ENCODE results near the gene HSFX4. TPM values are rescaled to one million over a fixed set of nuclear protein-coding genes. Genes with fewer than 3 reads are reported as not detected.
"Not testable (repeated sequence)": the region's sequence is repeated elsewhere in the genome, so short reads cannot be mapped to it uniquely, and the experiment has no call there.

Gene HSFX4
- total RNA-seq, 2 experiments from 2014 or later = not detected

- ATAC-seq (peak; percentile 12), DNase-seq (peak; percentile 94)
- Mint-ChIP-seq H3K4me3 (peak overlapping the region; percentile 31), H3K36me3 (ENCODE audit: low read depth) (peaks cover 4% of the 10 kb centered on the region), H3K27me3 (ENCODE audit: low read depth) (no peaks in the 10 kb centered on the region), H3K4me1 (ENCODE audit: low read depth) (peaks cover 11% of the 10 kb centered on the region), H3K9me3 (ENCODE audit: insufficient read depth) (no peaks in the 10 kb centered on the region), H3K27ac (peak overlapping the region; percentile 97)
- POLR2A ChIA-PET = interaction anchor here (1.0 to 2.5 kb wide), 3 partner anchors 23 to 423 kb away, joined by 3 to 14 read pairs (median 11); partner anchors contain the start of gene EOLA1
- CTCF ChIA-PET = interaction anchor here (1.2 to 1.5 kb wide), 4 partner anchors 23 to 633 kb away, joined by 3 to 7 read pairs (median 4); no protein-coding TSS in a partner anchor
Measured at GRCh38 chrX:149938881-149939654, 9.7 kb downstream of the HSFX4 start.

DNA sequence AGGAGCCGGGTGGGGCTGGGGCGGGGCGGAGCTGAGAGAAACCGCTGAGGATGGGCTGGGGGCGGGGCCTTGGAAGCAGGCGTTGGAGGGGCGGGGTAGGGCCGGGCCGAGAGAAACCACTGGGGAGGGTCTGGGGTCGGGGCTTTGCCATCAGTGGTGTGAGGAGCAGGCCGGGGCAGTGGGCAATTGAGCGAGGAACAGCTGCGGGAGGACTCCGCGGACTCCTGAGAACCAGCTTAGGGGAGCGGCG, 10.2 kb downstream of the HSFX4 start:
- no peaks in the 10 kb centered on the region for H3K27me3 Mint-ChIP-seq (ENCODE audit: low read depth)
- no peak for DNase-seq
- peak overlapping the region; percentile 97 for H3K27ac Mint-ChIP-seq
- CTCF ChIA-PET = interaction anchor here (1.0 to 1.5 kb wide), 5 partner anchors 27 to 631 kb away, joined by 3 to 5 read pairs (median 4); no protein-coding TSS in a partner anchor
- H3K9me3 Mint-ChIP-seq (ENCODE audit: insufficient read depth) = no peaks in the 10 kb centered on the region
- peaks cover 1% of the 10 kb centered on the region for H3K36me3 Mint-ChIP-seq (ENCODE audit: low read depth)
- POLR2A ChIA-PET = interaction anchor here (0.8 to 2.5 kb wide), 3 partner anchors 23 to 399 kb away, joined by 3 to 14 read pairs (median 11); partner anchors contain the start of gene EOLA1
- H3K4me1 Mint-ChIP-seq (ENCODE audit: low read depth) = peaks cover 11% of the 10 kb centered on the region
- peak overlapping the region; percentile 84 for H3K4me3 Mint-ChIP-seq
- ATAC-seq = peak; percentile 24

DNA sequence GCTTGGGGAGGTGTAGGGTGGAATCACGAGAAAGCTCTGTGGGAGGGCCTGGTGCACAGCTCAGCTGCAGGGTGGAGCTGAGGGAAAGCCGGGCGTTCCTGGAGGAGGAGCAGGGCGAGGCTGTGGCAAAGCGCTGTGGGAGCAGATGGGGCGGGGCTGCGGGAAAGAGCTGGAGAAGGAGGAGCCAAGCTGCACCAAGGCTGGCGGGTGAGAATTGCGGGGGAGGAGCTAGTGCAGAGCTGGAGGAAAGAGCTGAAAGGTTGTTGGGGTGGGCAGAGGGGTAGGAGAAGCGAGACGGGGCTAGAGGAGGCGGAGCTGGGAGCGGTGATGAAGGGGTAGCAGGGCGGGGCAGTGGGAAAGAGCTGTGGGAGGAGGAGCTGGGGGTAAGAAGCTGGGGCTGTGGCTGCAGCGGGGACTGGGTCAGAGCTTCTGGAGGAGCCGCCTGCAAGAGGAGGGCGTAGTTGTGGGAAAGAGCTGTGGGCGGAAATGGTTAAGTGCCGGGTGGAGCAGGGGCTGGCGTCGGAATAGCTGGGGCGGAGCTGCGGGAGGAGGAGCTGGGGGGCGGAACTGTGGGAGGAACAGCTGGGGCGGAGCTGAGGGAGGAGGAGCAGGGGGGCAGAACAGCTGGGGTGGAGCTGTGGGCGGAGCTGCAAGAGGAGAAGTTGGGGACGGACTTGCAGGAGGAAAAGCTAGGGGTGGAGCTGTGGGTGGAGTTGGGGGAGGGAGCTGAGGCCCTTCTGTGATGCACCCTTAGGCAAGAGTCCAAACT, 10.7 kb downstream of the HSFX4 start:
- peaks cover 11% of the 10 kb centered on the region for H3K4me1 Mint-ChIP-seq (ENCODE audit: low read depth)
- ChIA-PET CTCF (interaction anchor here (0.6 to 1.3 kb wide), 9 partner anchors 9 to 858 kb away, joined by 3 to 5 read pairs (median 4); no protein-coding TSS in a partner anchor), POLR2A (interaction anchor here (0.6 to 2.5 kb wide), 4 partner anchors 24 to 756 kb away, joined by 3 to 11 read pairs (median 4); partner anchors contain the start of genes EOLA1 and MTMR1)
- DNase-seq (peak; percentile 95), ATAC-seq (peak; percentile 63)
- peak overlapping the region; percentile 84 for H3K4me3 Mint-ChIP-seq
- H3K27ac Mint-ChIP-seq = peak overlapping the region; percentile 97
- H3K36me3 Mint-ChIP-seq (ENCODE audit: low read depth) = no peaks in the 10 kb centered on the region
- H3K9me3 Mint-ChIP-seq (ENCODE audit: insufficient read depth) = no peaks in the 10 kb centered on the region
- H3K27me3 Mint-ChIP-seq (ENCODE audit: low read depth) = no peaks in the 10 kb centered on the region

GRCh38 chrX:149940674-149941024, 11.3 kb downstream of the HSFX4 start:
- peaks cover 11% of the 10 kb centered on the region for H3K4me1 Mint-ChIP-seq (ENCODE audit: low read depth)
- CTCF ChIA-PET = interaction anchor here (0.6 to 1.3 kb wide), 9 partner anchors 9 to 858 kb away, joined by 3 to 5 read pairs (median 4); no protein-coding TSS in a partner anchor
- not testable (repeated sequence) for H3K27me3 Mint-ChIP-seq (ENCODE audit: low read depth); ATAC-seq; H3K36me3 Mint-ChIP-seq (ENCODE audit: low read depth); H3K9me3 Mint-ChIP-seq (ENCODE audit: insufficient read depth); DNase-seq
- POLR2A ChIA-PET = interaction anchor here (0.8 kb wide), 1 partner anchor 755 kb away, joined by 4 read pairs; no protein-coding TSS in a partner anchor
- H3K27ac Mint-ChIP-seq = peak overlapping the region; percentile 97
- H3K4me3 Mint-ChIP-seq = peak overlapping the region; percentile 84

GRCh38 chrX:149945087-149945670, 15.8 kb downstream of the HSFX4 start:
- not testable (repeated sequence) for DNase-seq

DNA sequence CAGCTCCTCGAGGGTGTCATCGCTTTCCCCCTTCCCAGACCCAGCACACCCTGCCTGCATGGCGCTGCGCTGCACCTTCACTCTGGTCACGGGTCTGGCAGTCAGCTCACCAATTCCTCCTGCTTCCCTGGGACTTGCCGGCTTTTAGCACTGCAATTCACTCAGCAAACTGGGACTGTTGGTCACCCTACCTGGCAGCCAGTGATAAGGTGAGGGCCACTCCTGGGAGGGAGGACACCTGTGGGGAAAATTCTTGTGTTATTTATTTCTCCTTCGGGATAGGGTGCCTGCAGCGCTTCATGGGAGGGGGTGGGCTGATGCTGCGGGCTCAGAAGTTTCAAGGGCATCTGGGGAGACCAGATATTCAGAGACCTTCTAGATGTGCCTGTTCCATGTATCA, 16.4 kb downstream of the HSFX4 start:
- H3K27ac Mint-ChIP-seq; H3K36me3 Mint-ChIP-seq (ENCODE audit: low read depth); DNase-seq; H3K27me3 Mint-ChIP-seq (ENCODE audit: low read depth); H3K4me1 Mint-ChIP-seq (ENCODE audit: low read depth); POLR2A ChIA-PET; H3K4me3 Mint-ChIP-seq; H3K9me3 Mint-ChIP-seq (ENCODE audit: insufficient read depth); ATAC-seq; CTCF ChIA-PET: not testable (repeated sequence)

More at GRCh38 chrX:149945087-149945670, 15.8 kb downstream of the HSFX4 start:
- ATAC-seq; CTCF ChIA-PET; H3K4me3 Mint-ChIP-seq; H3K36me3 Mint-ChIP-seq (ENCODE audit: low read depth); H3K9me3 Mint-ChIP-seq (ENCODE audit: insufficient read depth); H3K4me1 Mint-ChIP-seq (ENCODE audit: low read depth); H3K27me3 Mint-ChIP-seq (ENCODE audit: low read depth); POLR2A ChIA-PET; H3K27ac Mint-ChIP-seq: not testable (repeated sequence)

DNA sequence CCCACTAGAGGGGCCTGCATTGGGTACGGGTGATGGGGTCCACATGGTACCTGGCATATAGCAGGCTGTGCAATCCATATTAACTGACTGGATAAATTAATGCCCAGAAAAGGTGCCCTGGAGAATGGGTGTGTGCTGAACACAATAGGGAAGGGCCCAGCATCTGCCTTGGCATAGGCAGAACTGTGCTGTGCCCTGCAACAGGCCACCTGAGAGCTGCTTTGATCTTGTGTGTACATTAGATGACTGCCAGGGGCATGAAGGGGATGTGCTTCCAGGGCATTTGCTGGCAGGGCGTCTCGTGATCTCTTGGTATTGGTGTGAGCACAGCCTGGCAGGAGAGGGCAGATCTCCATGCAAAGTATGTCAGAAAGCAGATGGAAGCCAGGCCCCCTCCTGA, 17.6 kb downstream of the HSFX4 start:
- POLR2A ChIA-PET; DNase-seq; H3K36me3 Mint-ChIP-seq (ENCODE audit: low read depth); CTCF ChIA-PET; ATAC-seq; H3K27me3 Mint-ChIP-seq (ENCODE audit: low read depth); H3K4me3 Mint-ChIP-seq; H3K9me3 Mint-ChIP-seq (ENCODE audit: insufficient read depth); H3K4me1 Mint-ChIP-seq (ENCODE audit: low read depth); H3K27ac Mint-ChIP-seq: not testable (repeated sequence)

DNA sequence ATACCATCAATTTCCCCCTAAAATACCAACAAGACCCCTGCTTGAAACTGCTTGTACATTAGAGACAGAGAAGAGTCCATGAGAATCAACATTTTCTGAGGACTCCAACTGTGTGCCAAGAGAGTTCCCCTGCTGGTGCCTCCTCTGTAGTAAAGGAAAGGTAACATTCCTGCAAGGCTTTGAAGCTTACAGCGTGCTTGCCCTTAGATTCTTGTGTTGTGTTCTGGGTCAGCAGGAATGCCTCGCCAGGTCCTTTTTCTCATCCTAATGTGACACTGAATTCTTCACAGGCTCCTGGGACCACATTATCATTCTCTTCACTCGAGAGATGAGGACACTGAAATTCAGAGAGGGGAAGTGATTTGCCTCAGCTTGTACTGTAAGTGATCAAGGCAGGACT, 18.6 kb downstream of the HSFX4 start:
- Mint-ChIP-seq H3K9me3 (ENCODE audit: insufficient read depth) (no peaks in the 10 kb centered on the region), H3K4me3 (no peak overlapping the region), H3K36me3 (ENCODE audit: low read depth) (no peaks in the 10 kb centered on the region), H3K4me1 (ENCODE audit: low read depth) (no peaks in the 10 kb centered on the region), H3K27me3 (ENCODE audit: low read depth) (no peaks in the 10 kb centered on the region), H3K27ac (no peak overlapping the region)
- ChIA-PET POLR2A (no interaction called here), CTCF (interaction anchor here (0.8 kb wide), 1 partner anchor 102 kb away, joined by 3 read pairs; no protein-coding TSS in a partner anchor)
- DNase-seq (no peak), ATAC-seq (no peak)

DNA sequence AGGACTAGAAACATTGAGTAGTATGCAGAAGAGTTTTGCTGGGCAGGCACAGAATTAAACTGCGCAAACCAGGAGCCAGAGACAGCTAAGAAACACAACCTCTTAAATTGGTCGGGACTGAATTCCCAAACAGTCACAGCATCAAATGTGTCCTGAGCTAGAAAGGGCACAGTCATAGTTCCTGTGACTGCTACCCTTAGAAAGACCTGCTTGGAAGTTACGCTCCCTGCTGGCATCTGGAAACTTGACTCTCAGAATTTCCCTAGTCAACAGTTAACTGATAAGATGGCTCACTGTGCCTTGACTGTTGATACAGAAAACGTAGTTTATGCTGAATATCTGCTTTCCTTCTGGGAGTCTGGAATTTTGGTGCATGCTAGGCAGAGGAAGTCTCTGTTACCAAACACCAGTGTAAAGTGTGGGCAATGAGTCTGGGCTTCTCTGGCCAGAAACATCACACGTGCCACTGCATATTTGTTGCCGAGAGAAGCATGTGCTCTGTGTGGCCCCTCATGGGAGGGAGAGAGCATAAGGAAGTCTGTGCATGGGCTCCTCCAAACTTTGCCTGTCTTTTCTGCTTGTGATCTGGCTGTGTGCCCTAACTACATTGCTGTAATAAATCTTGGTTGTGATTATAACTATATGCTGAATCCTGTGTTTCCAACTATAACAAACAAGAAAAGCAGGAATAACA, 20.5 kb downstream of the HSFX4 start:
- DNase-seq = no peak
- Mint-ChIP-seq H3K36me3 (ENCODE audit: low read depth) (no peaks in the 10 kb centered on the region), H3K27me3 (ENCODE audit: low read depth) (no peaks in the 10 kb centered on the region), H3K27ac (no peak overlapping the region), H3K4me3 (no peak overlapping the region), H3K4me1 (ENCODE audit: low read depth) (no peaks in the 10 kb centered on the region), H3K9me3 (ENCODE audit: insufficient read depth) (no peaks in the 10 kb centered on the region)
- ChIA-PET CTCF (interaction anchor here (0.8 to 1.2 kb wide), 7 partner anchors 9 to 731 kb away, joined by 3 to 5 read pairs (median 3); no protein-coding TSS in a partner anchor), POLR2A (no interaction called here)
- no peak for ATAC-seq

DNA sequence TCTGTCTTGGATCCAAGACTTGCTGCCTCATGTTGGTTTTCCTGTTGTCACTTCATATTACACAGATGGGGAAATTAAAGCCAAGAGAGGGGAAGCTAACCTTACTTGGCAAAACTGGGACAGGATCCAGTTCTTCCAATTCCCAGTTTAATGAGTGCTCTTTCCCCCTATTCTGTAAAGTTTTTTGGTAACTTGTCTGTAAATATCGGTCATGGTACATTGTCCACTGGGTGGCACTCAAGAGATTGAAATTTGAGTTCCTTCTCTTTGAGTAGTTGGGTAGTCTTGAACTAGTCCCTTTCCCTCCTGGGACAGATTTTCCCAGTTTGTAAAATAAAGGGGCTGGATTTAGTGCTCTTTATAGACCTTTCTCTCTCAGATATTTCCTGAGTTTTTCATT, 21.3 kb downstream of the HSFX4 start:
- no peak overlapping the region for H3K27ac Mint-ChIP-seq
- no peaks in the 10 kb centered on the region for H3K27me3 Mint-ChIP-seq (ENCODE audit: low read depth)
- ChIA-PET CTCF (interaction anchor here (0.8 to 1.2 kb wide), 6 partner anchors 9 to 730 kb away, joined by 3 to 5 read pairs (median 3); no protein-coding TSS in a partner anchor), POLR2A (no interaction called here)
- no peaks in the 10 kb centered on the region for H3K9me3 Mint-ChIP-seq (ENCODE audit: insufficient read depth)
- ATAC-seq (no peak), DNase-seq (peak; percentile 26)
- no peaks in the 10 kb centered on the region for H3K36me3 Mint-ChIP-seq (ENCODE audit: low read depth)
- no peaks in the 10 kb centered on the region for H3K4me1 Mint-ChIP-seq (ENCODE audit: low read depth)
- H3K4me3 Mint-ChIP-seq = no peak overlapping the region

- ChIA-PET CTCF (interaction anchor here (0.9 kb wide), 1 partner anchor 88 kb away, joined by 3 read pairs; no protein-coding TSS in a partner anchor), POLR2A (no interaction called here)
- no peak overlapping the region for H3K27ac Mint-ChIP-seq
- DNase-seq (no peak), ATAC-seq (no peak)
- no peaks in the 10 kb centered on the region for H3K4me1 Mint-ChIP-seq (ENCODE audit: low read depth)
- no peaks in the 10 kb centered on the region for H3K27me3 Mint-ChIP-seq (ENCODE audit: low read depth)
- no peak overlapping the region for H3K4me3 Mint-ChIP-seq
- no peaks in the 10 kb centered on the region for H3K9me3 Mint-ChIP-seq (ENCODE audit: insufficient read depth)
- H3K36me3 Mint-ChIP-seq (ENCODE audit: low read depth) = peaks cover 11% of the 10 kb centered on the region
Measured at GRCh38 chrX:149961572-149961971, 32.2 kb downstream of the HSFX4 start.
